HG03378 (cell line): ENCODE results near the gene DCXR.
"Not testable (repeated sequence)": the region's sequence is repeated elsewhere in the genome, so short reads cannot be mapped to it uniquely, and the experiment has no call there.

ENCODE experiments used
- ATAC-seq: cut with Tn5 transposase; IDR thresholded peaks from one replicate; pipeline ENCODE4 v1.9.1; 2021; ENCODE audit warnings: mild to moderate bottlenecking, moderate library complexity; ENCODE audit not compliant: unreplicated experiment

DCXR gene

DNA sequence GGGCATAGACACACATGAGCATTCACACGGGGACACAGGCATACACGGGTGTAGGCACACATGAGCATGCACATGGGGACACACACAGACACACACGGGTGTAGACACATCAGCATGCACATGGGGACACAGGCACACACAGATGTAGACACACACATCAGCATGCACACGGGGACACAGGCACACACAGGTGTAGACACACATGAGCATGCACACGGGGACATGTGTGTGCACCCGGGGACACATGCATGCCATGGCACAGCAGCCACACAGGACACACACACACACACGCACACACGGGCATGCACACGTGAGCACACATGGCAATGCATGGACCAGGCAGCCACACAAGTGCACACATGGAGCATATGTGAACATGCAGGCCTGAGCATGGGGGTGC lies 5.2 kb upstream of the DCXR start:
- no peak for ATAC-seq

DNA sequence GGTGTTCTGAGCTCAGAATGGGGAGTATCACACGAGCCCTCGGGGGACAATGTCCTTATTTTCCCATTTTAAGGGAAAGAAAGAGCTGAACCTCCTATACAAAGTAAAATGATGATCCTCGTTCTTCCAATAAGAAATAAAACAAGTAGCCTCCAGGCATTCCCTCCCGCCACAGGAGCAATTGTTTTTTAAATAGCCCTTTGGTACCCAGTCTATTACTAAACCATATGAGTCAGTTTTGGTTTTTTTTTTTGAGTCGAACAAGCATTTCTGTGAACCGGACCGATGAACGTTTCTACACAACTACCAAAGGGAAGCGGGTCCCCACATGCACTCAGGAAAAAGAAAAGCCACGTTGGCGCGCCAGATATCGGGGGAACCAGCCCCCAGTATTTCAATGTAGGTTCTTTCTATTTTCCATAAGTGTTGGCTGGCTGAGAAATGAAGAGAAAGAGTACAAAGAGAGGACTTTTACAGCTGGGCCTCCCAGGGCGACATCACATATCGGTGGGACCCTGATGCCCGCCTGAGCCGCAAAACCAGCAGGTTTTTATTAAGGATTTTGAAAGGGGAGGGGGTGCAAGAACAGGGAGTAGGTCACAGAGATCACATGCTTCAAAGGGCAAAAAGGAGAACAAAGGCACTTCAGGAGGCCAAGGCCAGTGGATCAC lies 3.8 kb upstream of the DCXR start:
- no peak for ATAC-seq

DNA sequence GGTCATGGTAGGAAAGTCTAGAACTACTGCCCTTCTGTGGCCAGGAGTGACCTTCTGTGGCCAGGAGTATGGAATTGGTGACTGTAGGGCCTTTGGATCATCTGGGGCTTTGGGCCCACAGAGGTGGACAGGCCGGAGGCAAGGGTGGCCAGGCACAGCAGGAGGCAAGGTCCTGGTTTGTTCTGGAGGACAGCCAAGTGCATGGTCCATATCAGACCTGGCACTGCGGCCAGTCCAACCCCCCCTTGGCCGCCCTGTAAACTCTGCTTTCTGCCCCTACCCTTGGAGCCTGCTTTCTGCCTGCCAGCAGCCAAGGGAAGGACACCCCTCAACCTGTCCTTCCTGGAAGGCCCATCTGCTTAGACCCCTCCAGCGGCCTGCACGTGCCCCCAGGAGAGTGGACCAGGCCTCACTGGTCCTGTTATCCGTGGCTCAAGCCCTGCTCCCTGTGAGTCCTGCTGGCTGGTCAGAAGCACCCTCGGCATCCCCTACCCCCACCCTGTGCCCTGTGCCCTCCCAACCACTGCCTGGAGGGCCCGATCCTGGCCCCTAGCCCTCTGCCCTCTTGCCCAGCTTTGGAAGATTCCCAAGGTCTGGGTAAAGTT lies 2.3 kb upstream of the DCXR start:
- no peak for ATAC-seq

DNA sequence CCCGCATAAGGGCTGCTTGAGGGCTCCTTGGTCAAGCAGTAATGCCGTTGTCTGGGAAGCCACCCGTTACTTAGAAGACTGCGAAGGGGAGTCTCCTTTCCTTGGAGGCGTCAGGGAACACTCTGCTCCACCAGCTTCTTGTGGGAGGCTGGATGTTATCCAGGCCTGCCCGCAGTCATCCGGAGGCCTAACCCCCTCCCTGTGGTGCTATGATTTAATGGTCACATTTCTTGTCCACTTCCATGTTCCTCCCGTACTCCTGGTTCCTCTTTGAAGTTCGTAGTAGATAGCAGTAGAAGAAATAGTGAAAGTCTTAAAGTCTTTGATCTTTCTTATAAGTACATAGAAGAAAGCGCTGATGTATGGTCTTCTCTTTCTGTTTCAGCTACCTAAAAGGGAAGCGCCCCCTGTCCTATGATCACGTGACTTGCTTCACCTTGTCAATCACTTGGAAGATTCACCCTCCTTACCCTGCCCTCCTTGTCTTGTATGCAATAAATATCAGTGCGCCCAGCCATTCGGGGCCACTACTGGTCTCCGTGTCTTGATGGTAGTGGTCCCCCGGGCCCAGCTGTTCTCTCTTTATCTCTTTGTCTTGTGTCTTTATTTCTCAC lies 1.4 kb upstream of the DCXR start:
- ATAC-seq: not testable (repeated sequence)

DNA sequence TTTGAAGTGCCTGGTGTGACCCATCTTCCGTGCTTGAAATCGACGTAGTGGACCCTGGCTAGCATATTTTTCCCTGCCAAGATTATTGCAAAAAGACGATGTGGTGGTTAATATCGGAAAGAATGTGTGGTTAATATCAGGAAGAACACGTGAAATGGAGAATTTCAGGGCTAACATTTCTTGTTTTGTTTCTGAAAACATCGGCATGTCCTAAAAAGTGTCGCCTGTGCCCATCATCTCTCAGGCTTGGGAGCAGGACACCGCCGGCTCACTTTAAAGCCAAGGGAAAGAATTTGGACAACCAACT lies 345 bp upstream of the DCXR start:
- ATAC-seq: no peak

DNA sequence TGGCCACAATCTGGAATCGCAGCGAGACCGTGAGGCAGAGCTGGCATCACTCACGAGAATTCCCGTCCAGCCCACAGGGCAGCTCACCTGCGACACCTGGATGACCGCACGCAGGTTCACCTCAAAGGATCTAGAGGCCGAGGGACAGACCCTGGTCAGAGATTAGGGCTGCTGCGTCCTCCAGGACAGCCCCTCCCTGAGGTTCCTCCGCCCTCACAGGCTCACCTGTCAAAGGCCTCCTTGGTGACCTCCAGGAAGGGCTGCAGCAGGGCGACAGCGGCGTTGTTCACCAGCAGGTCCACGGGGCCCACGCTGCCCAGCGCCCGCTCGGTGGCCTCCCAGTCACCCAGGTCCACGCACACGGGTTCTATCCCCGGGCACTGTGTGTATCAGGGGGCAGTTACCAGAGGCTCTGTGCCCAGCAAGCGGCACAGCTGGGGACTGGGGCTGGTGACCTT lies 834 bp downstream of the DCXR start:
- no peak for ATAC-seq

DNA sequence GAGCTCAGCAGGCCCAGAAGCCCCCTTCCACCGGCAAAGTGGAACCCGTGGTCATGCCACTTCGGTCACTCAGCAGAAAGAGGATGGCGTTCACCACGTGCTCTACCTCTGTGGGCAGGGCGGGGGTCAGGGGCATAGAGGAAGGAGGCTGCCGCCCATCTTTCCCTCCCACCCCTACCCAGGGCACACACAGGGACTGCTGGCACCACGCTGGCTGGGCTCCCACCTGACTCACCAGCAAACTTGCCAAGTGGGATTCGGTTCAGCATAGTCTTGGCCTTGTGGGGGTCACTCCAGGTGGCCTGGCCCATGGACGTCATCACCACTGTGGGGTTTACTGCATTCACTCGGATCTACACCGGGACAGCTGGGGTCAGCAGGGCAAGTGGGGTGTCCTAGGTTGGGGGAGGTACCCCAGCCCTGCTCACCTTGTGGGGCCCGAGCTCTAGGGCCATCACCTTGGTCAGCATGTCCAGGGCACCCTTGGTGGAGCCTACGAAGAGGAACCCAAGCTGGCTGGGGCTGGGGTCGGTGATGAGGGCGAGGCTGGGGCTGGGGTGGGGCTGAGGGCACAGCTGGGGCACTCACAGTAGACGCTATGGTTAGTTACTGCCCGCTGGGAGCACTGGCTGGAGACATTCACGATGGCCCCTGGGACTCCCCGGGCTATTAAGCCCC lies 1.4 kb downstream of the DCXR start:
- no peak for ATAC-seq

DNA sequence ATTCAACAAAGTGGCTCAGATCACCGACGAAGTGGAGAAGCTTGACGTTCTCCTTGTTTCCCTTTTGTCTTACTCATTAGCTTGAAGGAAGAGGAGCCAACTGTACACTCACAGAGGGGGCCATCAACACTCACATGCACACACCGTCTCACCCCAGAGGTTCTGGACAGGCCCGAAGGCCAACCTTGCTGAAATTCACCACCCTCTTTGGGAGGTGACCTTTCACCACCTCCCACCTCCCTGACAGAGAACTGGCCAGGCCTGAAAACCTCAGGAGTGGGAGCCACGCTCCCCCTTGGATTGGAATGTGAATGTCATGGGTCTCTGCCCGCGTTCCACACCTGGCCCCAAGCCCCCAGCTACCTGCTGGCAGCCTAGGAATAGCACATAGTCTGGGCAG lies 2.0 kb downstream of the DCXR start:
- no peak for ATAC-seq

DNA sequence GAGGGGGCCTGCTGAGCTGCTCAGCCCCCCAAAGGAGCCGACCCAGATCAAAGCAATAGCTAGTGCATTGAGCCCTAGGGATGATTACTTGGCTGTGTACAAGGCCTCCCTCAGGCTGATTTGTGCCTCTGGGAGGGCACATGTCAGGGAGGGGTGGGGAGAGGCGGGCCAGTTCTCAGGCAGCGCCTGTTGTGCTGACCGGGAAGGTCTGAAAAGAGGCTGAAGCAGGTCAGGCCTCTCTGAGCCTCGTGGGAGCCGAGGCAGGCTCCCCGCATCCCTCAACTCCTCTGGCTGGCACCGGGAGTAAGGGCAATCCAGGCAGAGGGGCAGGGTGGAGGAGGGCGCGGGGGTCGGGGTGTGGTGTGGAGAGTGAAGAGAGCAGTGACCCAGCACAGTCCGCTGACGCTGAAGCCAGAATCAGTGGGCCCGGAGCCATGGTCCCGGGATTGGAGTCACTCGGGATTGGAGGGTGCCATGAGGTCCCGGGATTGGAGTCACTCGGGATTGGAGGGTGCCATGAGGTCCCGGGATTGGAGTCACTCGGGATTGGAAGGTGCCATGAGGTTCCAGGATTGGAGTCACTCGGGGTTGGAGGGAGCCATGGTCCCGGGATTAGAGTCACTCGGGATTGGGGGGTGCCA lies 3.0 kb downstream of the DCXR start:
- no peak for ATAC-seq

DNA sequence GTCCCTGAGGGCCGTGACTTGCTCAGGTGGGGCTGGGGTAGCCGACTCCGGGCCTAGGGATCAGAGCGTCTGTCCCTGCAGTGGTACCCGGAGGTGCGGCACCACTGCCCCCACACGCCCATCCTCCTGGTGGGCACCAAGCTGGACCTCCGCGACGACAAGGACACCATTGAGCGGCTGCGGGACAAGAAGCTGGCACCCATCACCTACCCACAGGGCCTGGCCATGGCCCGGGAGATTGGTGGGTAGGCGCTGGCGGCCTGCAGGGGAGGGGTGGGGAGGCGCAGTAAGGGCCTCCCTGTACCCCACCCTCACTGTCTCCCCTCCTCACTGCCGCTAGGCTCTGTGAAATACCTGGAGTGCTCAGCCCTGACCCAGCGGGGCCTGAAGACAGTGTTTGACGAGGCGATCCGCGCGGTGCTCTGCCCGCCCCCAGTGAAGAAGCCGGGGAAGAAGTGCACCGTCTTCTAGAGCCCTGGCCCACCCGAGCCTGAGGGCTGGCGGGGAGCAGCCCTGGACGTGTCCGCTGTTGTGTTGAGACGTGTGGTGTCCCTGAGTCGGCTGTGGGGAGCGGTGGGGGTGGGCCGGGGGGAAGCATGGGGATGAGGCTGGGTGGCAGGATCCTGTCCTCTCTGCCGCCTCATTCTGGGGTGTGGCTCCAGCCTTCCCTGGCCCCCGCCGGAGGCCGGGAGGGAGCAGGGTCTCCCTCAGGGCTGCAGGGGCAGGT lies 4.0 kb downstream of the DCXR start:
- ATAC-seq: no peak

DNA sequence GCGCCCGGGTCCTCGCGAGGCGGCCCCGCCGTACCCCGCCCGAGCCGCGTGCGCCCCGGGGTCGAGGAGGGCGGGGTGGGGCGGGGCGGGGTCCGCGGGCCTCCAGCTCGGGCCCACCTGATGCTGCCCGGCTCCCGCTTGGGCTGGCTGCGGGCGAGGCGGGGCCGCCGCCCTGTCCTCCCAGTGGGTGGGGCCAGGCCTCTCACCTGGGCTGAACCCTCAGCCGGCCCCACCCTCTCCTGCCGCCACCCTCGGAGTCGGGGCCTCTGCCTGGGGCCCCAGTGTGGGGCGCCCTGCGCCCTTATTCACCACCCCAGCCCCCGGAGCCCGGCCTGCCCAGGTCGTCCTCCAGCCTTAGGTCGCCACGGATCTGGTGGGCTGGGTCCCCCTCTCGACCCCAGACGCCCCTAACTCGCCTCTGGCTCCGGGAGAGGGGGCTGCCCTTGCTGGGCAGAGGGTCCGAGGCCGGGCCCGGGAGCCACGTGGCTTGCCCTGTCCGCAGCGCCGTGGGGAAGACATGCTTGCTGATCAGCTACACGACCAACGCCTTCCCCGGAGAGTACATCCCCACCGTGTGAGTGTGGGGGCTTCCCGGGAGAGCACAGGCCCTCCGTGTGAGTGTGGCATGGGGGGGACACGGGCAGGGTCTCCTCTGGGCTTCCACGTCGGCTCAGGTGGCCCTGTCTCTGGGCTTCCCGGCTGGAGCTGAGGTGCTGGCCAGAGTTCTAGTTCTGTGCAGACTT lies 5.4 kb downstream of the DCXR start:
- ATAC-seq: no peak

DNA sequence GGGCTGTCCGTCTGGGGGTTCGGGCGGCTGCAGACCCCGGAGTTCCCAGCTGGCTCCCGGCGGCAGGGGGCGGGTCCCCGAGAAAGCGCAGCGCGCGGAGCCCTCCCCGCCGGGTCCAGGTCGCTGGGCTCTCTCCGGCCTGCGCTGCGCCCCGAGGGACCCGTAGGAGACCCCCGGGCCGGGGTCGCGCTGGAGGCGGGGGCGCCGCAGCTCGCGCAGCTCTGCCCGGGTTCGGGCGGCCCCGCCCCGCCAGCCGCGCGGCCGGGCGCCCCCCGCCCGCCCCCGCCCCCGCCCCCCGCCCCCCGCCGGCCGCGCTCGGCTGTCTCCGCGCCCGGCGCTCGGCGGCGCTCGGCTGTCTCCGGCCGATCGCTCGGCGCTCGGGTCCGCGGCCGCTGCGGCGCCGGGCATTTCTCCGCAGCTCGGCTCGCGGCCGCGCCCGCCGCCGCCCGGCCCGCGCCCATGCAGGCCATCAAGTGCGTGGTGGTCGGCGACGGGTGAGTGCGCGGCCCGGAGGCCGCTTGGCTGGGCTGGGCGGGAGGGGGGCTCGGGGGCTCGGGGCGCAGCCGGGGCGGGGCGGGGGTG lies 6.1 kb downstream of the DCXR start, which contains the start of gene RAC3:
TSS of gene RAC3 (plus strand) at position 376 of the 582 bp plus-strand sequence. CDS start at position 460, 84 bp downstream.
- no peak for ATAC-seq

DNA sequence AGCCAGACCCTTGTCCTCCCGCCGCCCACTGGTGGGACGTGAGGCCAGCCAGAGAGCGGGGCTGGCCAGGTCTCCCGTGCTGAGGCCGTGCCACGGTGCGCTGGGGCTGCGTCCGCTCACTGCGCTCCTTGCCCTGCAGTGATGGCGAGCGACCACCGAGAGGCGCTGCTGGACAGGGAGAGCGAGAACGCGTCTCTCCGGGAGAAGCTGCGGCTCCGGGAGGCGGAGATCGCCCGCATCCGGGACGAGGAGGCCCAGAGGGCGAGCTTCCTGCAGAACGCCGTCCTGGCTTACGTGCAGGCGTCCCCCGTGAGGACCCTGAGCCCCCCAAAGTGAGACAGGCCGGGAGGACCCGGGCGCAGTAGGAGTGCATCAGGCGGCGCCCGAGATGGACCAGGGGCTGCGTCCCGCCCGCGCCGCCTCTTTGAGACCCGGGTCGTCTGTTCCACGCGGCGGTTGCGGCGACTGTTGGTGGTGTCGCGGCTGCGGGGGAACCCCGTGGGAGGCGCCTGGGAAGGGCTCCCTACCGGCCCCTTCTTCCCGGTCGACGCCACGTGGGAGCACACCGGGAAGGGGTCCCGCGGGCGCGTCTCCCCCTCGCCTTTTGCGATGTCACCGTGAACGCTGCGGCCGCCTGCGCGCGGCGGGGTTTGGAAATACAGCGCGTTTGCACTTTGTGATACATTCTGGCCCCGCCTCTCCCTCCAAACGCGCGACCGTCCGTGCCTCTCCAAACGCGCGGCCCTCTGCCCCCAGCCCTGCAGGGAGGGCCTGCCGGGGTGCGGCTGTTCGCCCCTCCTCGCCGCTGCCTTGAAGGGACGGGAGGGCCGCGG lies 6.8 kb downstream of the DCXR start:
- no peak for ATAC-seq

DNA sequence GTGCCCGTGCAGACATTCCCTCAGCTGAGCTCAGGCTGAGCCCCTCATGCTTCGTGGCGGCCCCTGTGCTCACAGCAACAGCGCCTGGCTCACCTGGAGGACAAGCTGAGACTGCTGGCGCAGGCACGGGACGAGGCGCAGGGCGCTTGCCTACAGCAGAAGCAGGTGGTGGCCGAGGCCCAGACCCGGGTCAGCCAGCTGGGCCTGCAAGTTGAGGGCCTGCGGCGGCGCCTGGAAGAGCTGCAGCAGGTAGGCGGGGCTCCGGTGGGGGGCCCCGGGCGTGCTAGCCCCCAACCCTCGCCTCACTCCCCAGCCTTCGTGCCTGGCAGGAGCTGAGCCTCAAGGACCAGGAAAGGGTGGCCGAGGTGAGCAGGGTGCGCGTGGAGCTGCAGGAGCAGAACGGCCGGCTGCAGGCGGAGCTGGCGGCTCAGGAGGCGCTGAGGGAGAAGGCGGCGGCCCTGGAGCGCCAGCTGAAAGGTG lies 7.5 kb downstream of the DCXR start:
- no peak for ATAC-seq

DNA sequence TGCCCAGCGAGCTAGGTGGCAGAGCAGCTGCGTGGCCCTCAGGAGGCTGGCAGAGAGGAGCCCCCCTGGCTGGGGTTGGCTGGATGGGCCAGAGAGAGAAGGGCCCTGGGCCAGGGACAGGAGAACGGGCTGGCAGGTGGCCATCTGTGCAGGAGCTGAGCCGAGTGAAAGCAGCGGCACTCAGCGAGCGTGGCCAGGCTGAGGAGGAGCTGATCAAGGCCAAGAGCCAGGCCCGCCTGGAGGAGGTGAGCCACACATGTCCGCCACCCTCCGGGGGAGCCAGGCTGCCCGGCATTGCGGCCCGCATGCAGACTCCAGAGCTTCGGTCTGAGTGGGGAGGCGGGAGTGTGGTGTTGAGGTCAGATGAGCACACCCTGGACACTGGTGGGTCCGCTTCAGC lies 8.1 kb downstream of the DCXR start:
- no peak for ATAC-seq

DNA sequence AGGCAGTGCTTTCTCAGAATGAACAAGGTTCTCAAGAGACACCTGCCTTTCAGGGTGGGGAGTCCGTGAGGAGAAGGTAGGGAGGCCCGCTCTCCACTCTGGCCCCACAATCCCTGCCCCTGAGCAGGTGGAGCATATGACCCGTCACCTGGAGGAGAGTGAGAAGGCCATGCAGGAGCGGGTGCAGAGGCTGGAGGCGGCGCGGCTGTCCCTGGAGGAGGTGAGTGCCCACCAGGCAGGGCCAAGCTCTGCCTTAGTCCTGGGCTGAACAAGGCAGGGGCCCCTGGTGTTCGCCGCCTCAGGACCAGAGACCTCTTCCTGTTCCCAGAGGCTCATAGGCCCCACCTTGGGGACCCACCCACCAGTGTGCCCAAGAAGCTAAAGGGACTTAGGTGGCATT lies 8.5 kb downstream of the DCXR start:
- ATAC-seq: no peak

DNA sequence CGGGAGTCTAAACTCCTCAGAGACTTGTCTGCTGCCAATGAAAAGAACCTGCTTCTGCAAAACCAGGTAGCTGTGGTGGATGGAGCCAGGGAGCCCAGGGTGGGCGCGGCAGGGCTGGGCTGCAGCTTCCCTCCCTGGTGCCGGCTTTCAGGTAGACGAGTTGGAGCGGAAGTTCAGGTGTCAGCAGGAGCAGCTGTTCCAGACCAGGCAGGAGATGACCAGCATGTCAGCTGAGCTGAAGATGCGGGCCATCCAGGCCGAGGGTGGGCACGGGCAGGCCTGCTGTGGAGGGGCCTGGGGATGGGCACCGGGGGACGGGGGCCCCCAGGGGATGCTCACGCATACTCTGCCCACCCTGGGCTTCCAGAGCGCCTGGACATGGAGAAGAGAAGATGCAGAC lies 9.3 kb downstream of the DCXR start:
- ATAC-seq: no peak

DNA sequence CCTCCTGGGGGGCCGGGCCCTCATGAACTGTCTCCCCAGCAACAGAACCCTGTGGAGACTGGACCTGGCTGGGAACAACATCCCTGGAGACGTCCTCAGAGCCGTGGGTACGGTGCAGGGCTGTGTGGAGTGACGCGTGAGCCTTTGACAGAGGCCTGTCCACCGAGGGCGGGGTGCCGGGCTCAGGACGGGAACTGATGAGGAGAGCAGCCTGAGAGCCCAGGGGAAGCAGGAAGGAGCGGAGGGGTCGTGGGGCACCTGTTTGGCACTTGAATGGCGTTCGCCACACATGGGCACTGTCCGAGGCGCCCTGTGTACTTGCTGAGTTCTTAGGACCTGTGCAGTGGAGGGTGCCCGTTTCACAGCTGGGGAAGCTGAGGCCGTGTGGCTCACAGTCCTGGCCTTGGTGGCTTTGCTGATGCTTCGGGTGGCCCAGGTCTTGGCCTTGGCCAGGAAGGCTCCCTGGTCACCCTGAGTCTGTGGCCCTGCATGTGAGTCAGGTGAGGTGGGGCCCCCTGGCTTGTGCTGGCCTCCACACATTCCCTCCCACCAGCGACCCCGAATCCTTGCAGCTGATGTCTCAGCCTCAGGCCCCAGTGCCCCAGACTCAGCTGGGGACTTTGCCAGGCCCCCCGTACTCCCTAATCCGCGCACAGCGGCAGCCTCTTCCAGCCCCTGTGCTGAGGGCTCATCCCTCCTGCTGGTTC lies 11.9 kb downstream of the DCXR start:
- ATAC-seq: no peak
